HepG2 (cell line): ENCODE results near the gene EFNA2.

Experiments used
- ADNP ChIP-seq: sonication (generic); formaldehyde crosslinking; IDR thresholded peaks from 2 replicates; pipeline ENCODE4 v1.4.0; 2020; ENCODE audit warnings: missing genetic modification reagents
- FOXK1 ChIP-seq: sonication (generic); formaldehyde crosslinking; IDR thresholded peaks from 2 replicates; pipeline ENCODE4 v1.4.0; 2020; ENCODE audit warnings: low read depth, missing genetic modification reagents, borderline replicate concordance
- NCOA1 ChIP-seq: sonication (generic); formaldehyde crosslinking; IDR thresholded peaks from 2 replicates; pipeline ENCODE4 v1.9.0; 2021; ENCODE audit warnings: missing genetic modification reagents
- PHF20 ChIP-seq: sonication (generic); formaldehyde crosslinking; IDR thresholded peaks from 2 replicates; pipeline ENCODE4 v1.5.0; 2020; ENCODE audit warnings: mild to moderate bottlenecking, missing genetic modification reagents
- POLR2A ChIP-seq, 2 experiments: IDR thresholded peaks; 2 replicates each; pipeline ENCODE4 v1.6.1; 2011; ENCODE audit warnings: low read depth in 2 of 2, low read length in 2 of 2, mild to moderate bottlenecking in 1 of 2, moderate library complexity in 1 of 2; ENCODE audit not compliant: insufficient read depth in 1 of 2
- RFX1 ChIP-seq: fragments of 450-650 bp; IDR thresholded peaks from 2 replicates; pipeline ENCODE4 v1.6.1; 2017
- SIN3A ChIP-seq: IDR thresholded peaks from 2 replicates; pipeline ENCODE4 v1.6.1; 2011; ENCODE audit warnings: low read depth, mild to moderate bottlenecking, control low read depth, low read length, borderline replicate concordance
- ZFP36 ChIP-seq: fragments of 150-350 bp; IDR thresholded peaks from 2 replicates; pipeline ENCODE4 v1.6.1; 2018; ENCODE audit warnings: borderline replicate concordance, low read length, low read depth; ENCODE audit not compliant: partially characterized antibody
- ZSCAN21 ChIP-seq: sonication (generic); formaldehyde crosslinking; IDR thresholded peaks from 2 replicates; pipeline ENCODE4 v1.8.0; 2022; ENCODE audit warnings: mild to moderate bottlenecking, missing genetic modification reagents, moderate library complexity, borderline replicate concordance
- TF ChIP-seq, protein P1 (sequence below): sonication (generic); formaldehyde crosslinking; IDR thresholded peaks from 2 replicates; pipeline ENCODE4 v1.5.0; 2020; ENCODE audit warnings: mild to moderate bottlenecking, missing genetic modification reagents, moderate library complexity

- TF ChIP-seq, protein P1, sequence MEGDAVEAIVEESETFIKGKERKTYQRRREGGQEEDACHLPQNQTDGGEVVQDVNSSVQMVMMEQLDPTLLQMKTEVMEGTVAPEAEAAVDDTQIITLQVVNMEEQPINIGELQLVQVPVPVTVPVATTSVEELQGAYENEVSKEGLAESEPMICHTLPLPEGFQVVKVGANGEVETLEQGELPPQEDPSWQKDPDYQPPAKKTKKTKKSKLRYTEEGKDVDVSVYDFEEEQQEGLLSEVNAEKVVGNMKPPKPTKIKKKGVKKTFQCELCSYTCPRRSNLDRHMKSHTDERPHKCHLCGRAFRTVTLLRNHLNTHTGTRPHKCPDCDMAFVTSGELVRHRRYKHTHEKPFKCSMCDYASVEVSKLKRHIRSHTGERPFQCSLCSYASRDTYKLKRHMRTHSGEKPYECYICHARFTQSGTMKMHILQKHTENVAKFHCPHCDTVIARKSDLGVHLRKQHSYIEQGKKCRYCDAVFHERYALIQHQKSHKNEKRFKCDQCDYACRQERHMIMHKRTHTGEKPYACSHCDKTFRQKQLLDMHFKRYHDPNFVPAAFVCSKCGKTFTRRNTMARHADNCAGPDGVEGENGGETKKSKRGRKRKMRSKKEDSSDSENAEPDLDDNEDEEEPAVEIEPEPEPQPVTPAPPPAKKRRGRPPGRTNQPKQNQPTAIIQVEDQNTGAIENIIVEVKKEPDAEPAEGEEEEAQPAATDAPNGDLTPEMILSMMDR: no peak
- TF ChIP-seq PHF20 (CRISPR knock-in tag) (no peak), NCOA1 (CRISPR knock-in tag) (no peak), POLR2A (IDR thresholded peaks at IDR 0.05; ENCODE audit: insufficient read depth in 1 of 2, low read depth in 2 of 2, low read length in 2 of 2) (no peak), ADNP (CRISPR knock-in tag) (no peak), ZSCAN21 (CRISPR knock-in tag) (no peak), FOXK1 (CRISPR knock-in tag) (no peak), RFX1 (no peak), SIN3A (no peak), ZFP36 (no peak)
These were observed 12.6 kb downstream of the EFNA2 start for GRCh38 chr19:1298235-1298634.
